ENCODE results near the gene GAD2.

GAD2 gene

GRCh38 chr10:26197248-26197647 is 19.3 kb upstream of the GAD2 start:
- H3K9me3 ChIP-seq (ENCODE audit: control insufficient read depth, insufficient read depth, low read length): no peaks in the 10 kb centered on the region
- H3K79me2 ChIP-seq (ENCODE audit: control insufficient read depth, low read length): no peaks in the 10 kb centered on the region
- TF ChIP-seq CTCF (IDR thresholded peaks at IDR 0.05; ENCODE audit: low read depth, low read length, poor library complexity, severe bottlenecking): no peak
- no peak for TF ChIP-seq EZH2phosphoT487 (IDR thresholded peaks at IDR 0.05; ENCODE audit: borderline replicate concordance, low read length)
- H3K9me2 ChIP-seq (replicated peaks; ENCODE audit: control insufficient read depth, low read length): no peaks in the 10 kb centered on the region
- H4K20me1 ChIP-seq (ENCODE audit: control insufficient read depth, insufficient read depth, low read depth, low read length): no peaks in the 10 kb centered on the region
- H3K27ac ChIP-seq (ENCODE audit: low read depth, low read length): no peak overlapping the region
- H3K4me3 ChIP-seq (ENCODE audit: low read length): no peak overlapping the region
- no peaks in the 10 kb centered on the region for H3F3A ChIP-seq (ENCODE audit: control insufficient read depth, insufficient read depth)
- no peaks in the 10 kb centered on the region for H3K36me3 ChIP-seq (ENCODE audit: control insufficient read depth, low read length)
- no peak overlapping the region for H3K4me2 ChIP-seq (ENCODE audit: low read length)
- H3K27me3 ChIP-seq (ENCODE audit: control insufficient read depth, low read length): no peaks in the 10 kb centered on the region
- H3K4me1 ChIP-seq (ENCODE audit: control insufficient read depth, low read length): peaks cover 10% of the 10 kb centered on the region

- peaks cover 11% of the 10 kb centered on the region for H3K4me1 ChIP-seq (ENCODE audit: control insufficient read depth, low read length)
- no peaks in the 10 kb centered on the region for H3K36me3 ChIP-seq (ENCODE audit: control insufficient read depth, low read length)
- H3K9me3 ChIP-seq (ENCODE audit: control insufficient read depth, insufficient read depth, low read length): no peaks in the 10 kb centered on the region
- H3K79me2 ChIP-seq (ENCODE audit: control insufficient read depth, low read length): no peaks in the 10 kb centered on the region
- H3K27ac ChIP-seq (ENCODE audit: low read depth, low read length): no peak overlapping the region
- no peak overlapping the region for H3K4me3 ChIP-seq (ENCODE audit: low read length)
- H4K20me1 ChIP-seq (ENCODE audit: control insufficient read depth, insufficient read depth, low read depth, low read length): no peaks in the 10 kb centered on the region
- H3K27me3 ChIP-seq (ENCODE audit: control insufficient read depth, low read length): no peaks in the 10 kb centered on the region
- no peaks in the 10 kb centered on the region for H3F3A ChIP-seq (ENCODE audit: control insufficient read depth, insufficient read depth)
- no peaks in the 10 kb centered on the region for H3K9me2 ChIP-seq (replicated peaks; ENCODE audit: control insufficient read depth, low read length)
- no peak overlapping the region for H3K4me2 ChIP-seq (ENCODE audit: low read length)
- no peak for TF ChIP-seq CTCF (IDR thresholded peaks at IDR 0.05; ENCODE audit: low read depth, low read length, poor library complexity, severe bottlenecking)
- no peak for TF ChIP-seq EZH2phosphoT487 (IDR thresholded peaks at IDR 0.05; ENCODE audit: borderline replicate concordance, low read length)
These were observed 18.5 kb upstream of the GAD2 start for GRCh38 chr10:26198119-26198518.

- Histone ChIP-seq H3K4me2 (ENCODE audit: low read length) (no peak overlapping the region), H3K27me3 (ENCODE audit: control insufficient read depth, low read length) (no peaks in the 10 kb centered on the region), H3K9me2 (replicated peaks; ENCODE audit: control insufficient read depth, low read length) (no peaks in the 10 kb centered on the region), H3K27ac (ENCODE audit: low read depth, low read length) (no peak overlapping the region), H3K4me3 (ENCODE audit: low read length) (no peak overlapping the region), H3K9me3 (ENCODE audit: control insufficient read depth, insufficient read depth, low read length) (no peaks in the 10 kb centered on the region), H3F3A (ENCODE audit: control insufficient read depth, insufficient read depth) (no peaks in the 10 kb centered on the region), H3K4me1 (ENCODE audit: control insufficient read depth, low read length) (peaks cover 11% of the 10 kb centered on the region), H3K36me3 (ENCODE audit: control insufficient read depth, low read length) (no peaks in the 10 kb centered on the region), H3K79me2 (ENCODE audit: control insufficient read depth, low read length) (no peaks in the 10 kb centered on the region), H4K20me1 (ENCODE audit: control insufficient read depth, insufficient read depth, low read depth, low read length) (no peaks in the 10 kb centered on the region)
- TF ChIP-seq CTCF (IDR thresholded peaks at IDR 0.05; ENCODE audit: low read depth, low read length, poor library complexity, severe bottlenecking) (no peak), EZH2phosphoT487 (IDR thresholded peaks at IDR 0.05; ENCODE audit: borderline replicate concordance, low read length) (no peak)
These were observed 16.7 kb upstream of the GAD2 start for GRCh38 chr10:26199841-26200240.

- no peak overlapping the region for H3K4me2 ChIP-seq (ENCODE audit: low read length)
- peaks cover 8% of the 10 kb centered on the region for H3K4me1 ChIP-seq (ENCODE audit: control insufficient read depth, low read length)
- H3K27me3 ChIP-seq (ENCODE audit: control insufficient read depth, low read length): no peaks in the 10 kb centered on the region
- H3F3A ChIP-seq (ENCODE audit: control insufficient read depth, insufficient read depth): no peaks in the 10 kb centered on the region
- no peaks in the 10 kb centered on the region; the same call in 1 of the 2 replicates for H3K9me3 ChIP-seq (ENCODE audit: control insufficient read depth, insufficient read depth, low read length)
- H3K36me3 ChIP-seq (ENCODE audit: control insufficient read depth, low read length): no peaks in the 10 kb centered on the region
- H3K27ac ChIP-seq (ENCODE audit: low read depth, low read length): no peak overlapping the region
- TF ChIP-seq CTCF (IDR thresholded peaks at IDR 0.05; ENCODE audit: low read depth, low read length, poor library complexity, severe bottlenecking): no peak
- TF ChIP-seq EZH2phosphoT487 (IDR thresholded peaks at IDR 0.05; ENCODE audit: borderline replicate concordance, low read length): no peak
- H3K4me3 ChIP-seq (ENCODE audit: low read length): no peak overlapping the region
- no peaks in the 10 kb centered on the region for H4K20me1 ChIP-seq (ENCODE audit: control insufficient read depth, insufficient read depth, low read depth, low read length)
- H3K79me2 ChIP-seq (ENCODE audit: control insufficient read depth, low read length): no peaks in the 10 kb centered on the region
- H3K9me2 ChIP-seq (replicated peaks; ENCODE audit: control insufficient read depth, low read length): no peaks in the 10 kb centered on the region
These were observed 11.4 kb upstream of the GAD2 start for GRCh38 chr10:26205223-26205622.

Measured in DOHH2 (cell line).